T-helper 9 cell (primary cell): Measurements from ENCODE around the gene PMIS2.
"Not testable (repeated sequence)": the region's sequence is repeated elsewhere in the genome, so short reads cannot be mapped to it uniquely, and the experiment has no call there.

ENCODE experiments used
- DNase-seq: peaks from one replicate; pipeline ENCODE4 v3.0.0-alpha.2; 2020

The PMIS2 gene

GRCh38 chr19:35595026-35595425 is 9.1 kb downstream of the PMIS2 start:
- not testable (repeated sequence) for DNase-seq

DNA sequence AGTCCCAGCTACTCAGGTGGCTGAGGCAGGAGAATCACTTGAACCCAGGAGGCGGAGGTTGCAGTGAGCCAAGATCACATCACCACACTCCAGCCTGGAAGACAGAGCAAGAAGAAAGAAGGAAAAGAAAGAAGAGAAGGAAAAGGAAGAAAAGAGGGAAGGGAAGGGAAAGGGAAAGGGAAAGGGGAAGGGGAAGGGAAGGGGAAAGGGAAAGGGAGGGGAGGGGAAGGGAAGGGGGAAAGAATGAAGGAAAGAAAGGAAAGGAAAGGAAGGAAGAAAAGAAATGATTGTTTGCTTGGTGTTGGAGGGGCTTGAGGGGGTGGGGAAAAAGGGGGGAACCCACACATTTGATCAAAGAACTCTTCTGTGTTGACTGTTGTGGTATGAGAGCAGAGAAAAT is 10.0 kb downstream of the PMIS2 start:
- DNase-seq = no peak

DNA sequence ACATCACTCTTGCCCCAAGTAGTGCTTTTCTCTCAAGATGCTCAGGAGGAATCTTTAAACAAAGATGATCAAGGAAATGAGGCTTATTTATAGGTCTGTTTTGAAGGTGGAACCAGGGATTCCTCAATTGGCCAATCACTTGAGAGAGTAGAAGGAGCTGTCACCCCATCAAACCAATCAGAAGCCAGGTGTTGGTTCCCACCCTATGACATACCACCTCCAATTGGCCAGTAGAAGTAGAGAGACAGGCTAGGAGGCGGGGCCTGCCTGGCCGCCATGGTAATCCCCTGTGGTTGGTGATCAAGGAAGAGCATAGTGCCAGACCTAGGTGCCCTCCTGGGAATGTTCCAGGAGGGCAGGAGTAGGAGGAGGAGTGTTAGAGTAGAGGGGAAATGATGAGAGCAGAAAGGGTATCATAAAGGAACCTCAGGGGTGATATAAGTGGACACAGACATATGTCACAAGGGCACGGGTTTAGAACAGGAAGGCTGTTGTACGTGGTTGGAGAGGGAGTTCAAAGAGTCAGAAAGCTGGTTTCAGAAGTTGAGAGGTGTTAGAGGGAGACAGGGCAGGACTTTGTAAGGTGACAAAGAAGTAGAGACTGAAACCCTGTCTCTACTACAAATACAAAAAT is 10.5 kb downstream of the PMIS2 start:
- no peak for DNase-seq

DNA sequence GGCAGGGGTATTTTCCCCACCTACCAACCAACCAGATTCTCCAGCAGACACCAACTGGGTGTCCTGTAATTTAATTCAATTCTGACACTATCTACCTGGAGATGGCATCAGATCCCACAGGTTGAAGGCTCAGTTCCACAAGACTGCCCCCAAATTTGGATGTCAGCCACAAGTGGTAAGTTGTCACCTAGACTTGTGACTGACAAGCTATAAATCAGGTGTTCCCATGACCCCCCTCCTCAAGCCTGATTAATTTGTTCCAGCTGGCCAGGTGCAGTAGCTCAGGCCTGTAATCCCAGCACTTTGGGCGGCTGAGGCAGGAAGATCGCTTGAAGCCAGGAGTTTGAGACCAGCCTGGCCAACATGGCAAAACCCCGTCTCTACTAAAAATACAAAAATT is 16.0 kb downstream of the PMIS2 start:
- DNase-seq = no peak

- not testable (repeated sequence) for DNase-seq
Observed at GRCh38 chr19:35604436-35604835, 18.5 kb downstream of the PMIS2 start.

- not testable (repeated sequence) for DNase-seq
Observed at GRCh38 chr19:35607170-35607569, 21.2 kb downstream of the PMIS2 start.

DNA sequence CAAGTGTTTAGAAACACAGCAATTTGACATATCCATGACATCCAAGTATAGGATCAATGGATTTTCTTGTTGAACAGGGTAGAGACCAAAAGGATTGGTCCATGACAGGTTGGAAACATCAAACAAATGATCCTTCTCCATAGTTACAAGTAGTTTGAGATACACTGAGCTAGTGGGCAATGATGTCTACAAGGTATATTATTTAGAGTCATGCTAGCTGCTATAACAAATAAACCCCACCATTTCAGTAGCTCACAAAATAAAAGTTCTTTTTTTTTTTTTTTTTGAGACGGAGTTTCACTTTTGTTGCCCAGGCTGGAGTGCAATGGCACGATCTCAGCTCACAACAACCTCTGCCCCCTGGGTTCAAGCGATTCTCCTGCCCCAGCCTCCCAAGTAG is 21.7 kb downstream of the PMIS2 start:
- DNase-seq = no peak

DNA sequence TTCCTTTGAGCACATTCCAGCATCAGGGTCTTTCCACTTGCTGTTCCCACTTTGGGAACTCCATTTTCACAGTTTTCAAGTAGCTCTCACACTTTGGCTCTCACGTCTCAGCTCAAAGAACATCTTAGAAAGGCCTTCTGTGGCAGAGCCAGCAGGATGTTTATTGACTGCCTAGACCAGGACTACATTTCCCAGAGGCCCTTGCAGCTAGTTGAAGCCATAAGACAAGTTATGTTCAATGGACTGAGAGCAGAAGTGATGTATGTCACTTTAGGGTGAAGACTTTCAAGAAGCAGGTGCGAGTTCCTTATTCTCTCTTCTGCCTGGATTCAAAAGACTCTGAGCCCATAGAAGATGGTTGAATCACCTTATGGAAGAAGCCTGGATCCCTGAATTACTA is 22.3 kb downstream of the PMIS2 start:
- DNase-seq = no peak

DNA sequence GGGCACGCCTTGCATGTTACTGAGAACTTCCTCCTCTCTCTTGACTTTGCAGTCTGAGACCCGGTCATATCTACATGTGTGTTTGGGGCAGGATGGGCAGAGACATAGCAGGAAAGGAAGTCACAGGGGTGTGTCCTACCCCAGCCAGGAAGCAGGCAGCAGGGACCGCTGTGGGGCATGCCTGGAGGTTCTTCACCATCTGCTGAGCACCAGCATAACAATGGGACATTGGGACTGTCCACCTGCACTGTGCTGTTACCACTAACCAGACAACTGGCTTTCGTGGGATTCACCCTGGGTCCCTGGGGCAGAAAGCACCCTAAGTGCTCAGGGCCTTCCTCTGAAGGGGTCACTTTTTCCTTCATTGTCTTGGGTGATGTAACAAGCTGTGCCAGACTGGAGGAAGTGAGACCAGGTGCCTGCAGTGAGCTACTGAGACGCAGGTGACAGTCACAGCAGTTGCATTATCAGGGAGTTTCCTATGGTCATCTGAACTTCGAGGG is 23.9 kb downstream of the PMIS2 start:
- DNase-seq = no peak

- DNase-seq = no peak
Observed at GRCh38 chr19:35612224-35612558, 26.2 kb downstream of the PMIS2 start.

DNA sequence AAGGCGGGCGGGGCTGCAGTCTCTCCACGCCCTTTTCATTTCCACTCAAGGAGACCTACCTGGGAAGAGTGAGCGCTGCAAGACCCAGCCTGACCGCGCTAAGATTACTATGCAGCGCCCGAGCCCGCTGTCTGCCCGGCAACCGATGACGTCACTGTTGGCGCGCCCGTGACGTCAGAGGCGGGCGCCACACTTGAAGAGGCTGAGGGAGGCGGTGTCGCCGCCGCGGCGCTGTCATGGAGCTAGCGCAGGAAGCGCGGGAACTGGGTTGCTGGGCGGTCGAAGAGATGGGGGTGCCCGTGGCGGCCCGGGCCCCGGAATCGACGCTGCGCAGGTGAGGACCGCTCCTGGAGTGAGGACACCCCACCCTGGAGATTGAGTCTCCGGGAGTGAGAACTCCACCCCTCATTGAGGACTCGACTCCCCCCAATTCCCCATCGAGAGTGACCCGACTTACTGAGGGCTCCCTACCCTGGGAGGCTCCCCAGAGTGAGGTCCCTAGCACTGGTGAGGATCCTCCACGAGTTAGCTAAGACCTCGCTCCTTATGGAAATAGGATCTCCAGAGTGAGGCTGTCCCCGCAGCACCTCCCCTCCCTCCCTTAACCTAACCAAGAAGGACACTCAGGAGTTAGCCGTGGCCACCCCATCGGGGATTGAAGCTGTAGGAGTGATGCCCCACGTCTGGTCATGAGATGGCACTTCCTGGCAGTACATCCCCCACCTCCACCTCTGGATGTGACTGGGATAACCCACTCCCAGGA is 26.8 kb downstream of the PMIS2 start, which contains the start of gene HAUS5:
Gene HAUS5 (plus strand): TSS at position 177 of the 763 bp plus-strand sequence. CDS start 60 bp downstream, at position 237.
- peak; percentile 96 for DNase-seq

GRCh38 chr19:35613574-35613973 is 27.6 kb downstream of the PMIS2 start:
- DNase-seq = no peak

DNA sequence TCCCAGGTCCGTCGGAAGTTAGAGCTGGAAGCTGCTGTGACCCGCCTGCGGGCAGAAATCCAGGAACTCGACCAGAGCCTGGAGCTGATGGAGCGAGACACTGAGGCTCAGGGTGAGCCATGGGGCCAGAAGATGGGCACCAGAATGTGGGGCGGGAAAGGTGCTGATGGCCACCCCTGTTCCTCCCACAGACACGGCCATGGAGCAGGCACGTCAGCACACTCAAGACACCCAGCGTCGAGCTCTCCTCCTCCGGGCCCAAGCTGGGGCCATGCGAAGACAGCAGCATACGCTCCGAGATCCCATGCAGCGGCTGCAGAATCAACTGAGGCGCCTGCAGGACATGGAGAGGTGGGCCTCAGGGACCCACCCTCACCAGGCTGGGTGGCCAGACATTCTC is 29.1 kb downstream of the PMIS2 start:
- no peak for DNase-seq

DNA sequence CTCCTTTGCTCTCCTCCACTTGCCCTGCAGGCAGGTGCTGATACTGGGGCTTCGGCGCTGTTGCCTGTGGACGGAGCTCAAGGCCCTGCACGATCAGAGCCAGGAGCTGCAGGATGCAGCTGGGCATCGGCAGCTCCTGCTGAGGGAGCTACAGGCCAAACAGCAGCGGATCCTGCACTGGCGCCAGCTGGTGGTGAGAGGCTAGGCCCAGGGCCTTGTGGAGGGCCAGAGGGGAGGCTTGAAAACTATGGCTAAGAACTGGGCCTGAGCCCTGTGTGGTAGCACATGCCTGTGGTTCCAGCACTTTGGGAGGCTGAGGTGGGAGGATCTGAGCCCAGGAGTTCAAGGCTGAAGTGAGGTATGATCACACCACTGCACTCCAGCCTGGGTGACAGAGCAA is 32.9 kb downstream of the PMIS2 start:
- no peak for DNase-seq

- DNase-seq = no peak
Observed at GRCh38 chr19:35619290-35619923, 33.4 kb downstream of the PMIS2 start.

GRCh38 chr19:35620001-35620400 is 34.0 kb downstream of the PMIS2 start:
- no peak for DNase-seq

- DNase-seq = no peak
Observed at GRCh38 chr19:35621708-35622107, 35.7 kb downstream of the PMIS2 start.

DNA sequence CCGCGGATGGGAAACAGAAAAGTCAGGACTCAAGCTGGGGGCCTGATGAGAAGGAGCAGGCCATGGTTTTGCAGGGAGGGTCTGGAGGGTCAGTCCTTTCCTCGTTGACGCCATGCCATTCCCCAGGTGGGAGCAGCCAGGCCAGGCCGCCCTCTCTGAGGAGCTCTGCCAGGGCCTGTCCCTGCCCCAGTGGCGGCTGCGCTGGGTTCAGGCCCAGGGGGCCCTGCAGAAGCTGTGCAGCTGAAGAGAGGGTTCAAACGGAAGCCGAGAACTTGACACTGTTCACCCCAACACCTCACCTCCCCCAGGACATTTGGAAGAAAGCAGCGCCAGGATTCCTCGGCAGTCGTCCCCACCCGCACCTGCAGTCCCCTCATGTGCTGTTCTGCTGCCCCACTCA is 36.8 kb downstream of the PMIS2 start:
- no peak for DNase-seq

- no peak for DNase-seq
Observed at GRCh38 chr19:35623327-35624010, 37.5 kb downstream of the PMIS2 start.

DNA sequence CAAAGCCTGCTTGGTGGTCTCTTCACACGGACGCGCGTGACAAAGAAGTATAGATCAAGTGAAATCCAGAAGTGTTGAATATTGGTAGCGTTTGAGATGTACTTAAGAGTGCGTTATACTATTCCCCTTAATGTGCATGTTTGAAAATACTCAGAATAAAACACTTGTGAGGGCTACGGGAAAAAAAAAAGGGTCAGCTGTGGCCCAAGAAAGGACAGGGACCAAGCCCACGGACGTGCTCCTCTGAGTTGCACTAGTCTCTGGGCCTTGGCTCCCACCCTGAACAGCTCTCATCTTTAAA is 42.2 kb downstream of the PMIS2 start:
- DNase-seq = no peak

DNA sequence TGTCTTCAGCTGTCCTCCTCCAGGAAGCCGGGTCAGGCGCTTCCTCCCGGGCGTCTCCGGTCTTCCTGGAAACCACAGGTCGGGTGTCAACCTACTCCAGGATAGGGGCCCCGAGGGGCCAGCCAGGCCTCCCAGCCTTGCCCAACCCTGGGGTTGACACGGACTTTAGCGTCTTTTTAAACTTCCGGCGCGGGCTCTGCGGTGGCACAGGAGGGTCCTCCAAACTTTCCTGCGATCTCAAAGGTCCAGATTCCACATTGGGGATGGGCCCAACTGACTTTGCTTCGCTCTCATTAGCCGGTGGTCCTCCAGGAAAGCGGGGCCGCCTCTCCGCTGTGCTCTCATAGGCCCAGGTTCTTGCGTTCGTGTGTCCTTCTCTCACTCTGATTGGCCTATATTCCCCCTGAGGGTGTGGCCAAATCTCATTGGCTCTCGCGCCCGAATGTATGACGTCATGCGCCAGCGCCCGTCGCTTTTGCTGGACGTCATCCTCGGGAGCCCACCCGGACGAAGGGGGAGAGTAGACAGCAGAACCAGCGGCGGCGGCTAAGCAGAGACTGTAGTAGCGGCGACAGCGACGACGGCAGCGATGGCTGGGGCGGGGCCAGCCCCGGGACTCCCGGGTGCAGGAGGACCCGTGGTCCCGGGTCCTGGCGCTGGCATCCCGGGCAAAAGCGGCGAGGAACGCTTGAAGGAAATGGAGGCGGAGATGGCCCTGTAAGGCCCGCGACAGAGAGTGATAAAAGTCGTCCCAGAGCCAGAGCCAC is 42.8 kb downstream of the PMIS2 start, which contains the start of gene RBM42:
Gene RBM42 (plus strand): TSS at position 472 of the 767 bp plus-strand sequence. CDS start 118 bp downstream, at position 590.
- DNase-seq = peak; percentile 95

GRCh38 chr19:35629332-35629633 is 43.3 kb downstream of the PMIS2 start:
- no peak for DNase-seq
